ENCODE results near the gene NELL2. TPM values are rescaled to one million over a fixed set of nuclear protein-coding genes. Genes with fewer than 3 reads are reported as not detected.
A peak's percentile ranks its signal among the peaks of the same experiment; 100 is the strongest.
"Not testable (repeated sequence)": the region's sequence is repeated elsewhere in the genome, so short reads cannot be mapped to it uniquely, and the experiment has no call there.

The NELL2 gene
- total RNA-seq, 2 experiments from 2014 or later = 28.4 to 35.8 TPM

GRCh38 chr12:44696542-44696941, 179.6 kb downstream of the NELL2 start:
- H3K27me3 Mint-ChIP-seq = no peaks in the 10 kb centered on the region
- H3K36me3 Mint-ChIP-seq (ENCODE audit: low read depth) = peaks cover 14% of the 10 kb centered on the region
- ATAC-seq (no peak), DNase-seq (no peak)
- POLR2A ChIA-PET = no interaction called here
- H3K4me1 Mint-ChIP-seq = peaks cover 6% of the 10 kb centered on the region
- CTCF ChIA-PET = no interaction called here
- no peak overlapping the region for H3K27ac Mint-ChIP-seq
- H3K9me3 Mint-ChIP-seq (ENCODE audit: low read depth) = no peaks in the 10 kb centered on the region
- intact Hi-C loops (cut with DNase I, micrococcal nuclease) = no loop called here
- H3K4me3 Mint-ChIP-seq = no peak overlapping the region

GRCh38 chr12:44694017-44694416, 182.1 kb downstream of the NELL2 start:
- intact Hi-C loops (cut with DNase I, micrococcal nuclease) = no loop called here
- no peak for DNase-seq
- Mint-ChIP-seq H3K9me3 (ENCODE audit: low read depth) (no peaks in the 10 kb centered on the region), H3K4me1 (peaks cover 6% of the 10 kb centered on the region), H3K4me3 (no peak overlapping the region), H3K27ac (no peak overlapping the region), H3K36me3 (ENCODE audit: low read depth) (peaks cover 20% of the 10 kb centered on the region), H3K27me3 (no peaks in the 10 kb centered on the region)
- no peak for ATAC-seq
- ChIA-PET POLR2A (no interaction called here), CTCF (no interaction called here)

GRCh38 chr12:44689587-44689986, 186.5 kb downstream of the NELL2 start:
- CTCF ChIA-PET = no interaction called here
- H3K4me1 Mint-ChIP-seq = peaks cover 2% of the 10 kb centered on the region
- H3K9me3 Mint-ChIP-seq (ENCODE audit: low read depth) = peaks cover 2% of the 10 kb centered on the region
- H3K27ac Mint-ChIP-seq = no peak overlapping the region
- no peak for DNase-seq
- peaks cover 25% of the 10 kb centered on the region for H3K36me3 Mint-ChIP-seq (ENCODE audit: low read depth)
- H3K27me3 Mint-ChIP-seq = no peaks in the 10 kb centered on the region
- no peak for ATAC-seq
- POLR2A ChIA-PET = no interaction called here
- no peak overlapping the region for H3K4me3 Mint-ChIP-seq
- intact Hi-C loops (cut with DNase I, micrococcal nuclease) = no loop called here

DNA sequence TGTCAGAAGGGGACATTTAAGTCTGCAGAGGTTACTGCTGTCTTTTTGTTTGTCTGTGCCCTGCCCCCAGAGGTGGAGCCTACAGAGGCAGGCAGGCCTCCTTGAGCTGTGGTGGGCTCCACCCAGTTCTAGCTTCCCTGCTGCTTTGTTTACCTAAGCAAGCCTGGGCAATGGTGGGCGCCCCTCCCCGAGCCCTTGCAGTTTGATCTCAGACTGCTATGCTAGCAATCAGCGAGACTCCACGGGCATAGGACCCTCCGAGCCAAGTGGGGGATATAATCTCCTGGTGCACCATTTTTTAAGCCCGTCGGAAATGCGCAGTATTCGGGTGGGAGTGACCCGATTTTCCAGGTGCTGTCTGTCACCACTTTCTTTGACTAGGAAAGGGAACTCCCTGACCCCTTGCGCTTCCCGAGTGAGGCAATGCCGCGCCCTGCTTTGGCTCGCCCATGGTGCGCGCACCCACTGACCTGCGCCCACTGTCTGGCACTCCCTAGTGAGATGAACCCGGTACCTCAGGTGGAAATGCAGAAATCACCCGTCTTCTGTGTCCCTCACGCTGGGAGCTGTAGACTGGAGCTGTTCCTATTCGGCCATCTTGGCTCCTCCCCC, 189.2 kb downstream of the NELL2 start:
- ATAC-seq; intact Hi-C loops (cut with DNase I, micrococcal nuclease); H3K9me3 Mint-ChIP-seq (ENCODE audit: low read depth); H3K27ac Mint-ChIP-seq; H3K4me3 Mint-ChIP-seq; POLR2A ChIA-PET; DNase-seq; CTCF ChIA-PET; H3K27me3 Mint-ChIP-seq; H3K4me1 Mint-ChIP-seq: not testable (repeated sequence)
- H3K36me3 Mint-ChIP-seq (ENCODE audit: low read depth) = peaks cover 18% of the 10 kb centered on the region

- intact Hi-C loops (cut with DNase I, micrococcal nuclease) = no loop called here
- POLR2A ChIA-PET = no interaction called here
- DNase-seq = no peak
- Mint-ChIP-seq H3K27me3 (no peaks in the 10 kb centered on the region), H3K4me3 (no peak overlapping the region), H3K9me3 (ENCODE audit: low read depth) (no peaks in the 10 kb centered on the region), H3K36me3 (ENCODE audit: low read depth) (peaks cover 13% of the 10 kb centered on the region), H3K27ac (no peak overlapping the region), H3K4me1 (no peaks in the 10 kb centered on the region)
- peak; percentile 51 for ATAC-seq
- CTCF ChIA-PET = no interaction called here
Measured at GRCh38 chr12:44677724-44678123, 198.4 kb downstream of the NELL2 start.

DNA sequence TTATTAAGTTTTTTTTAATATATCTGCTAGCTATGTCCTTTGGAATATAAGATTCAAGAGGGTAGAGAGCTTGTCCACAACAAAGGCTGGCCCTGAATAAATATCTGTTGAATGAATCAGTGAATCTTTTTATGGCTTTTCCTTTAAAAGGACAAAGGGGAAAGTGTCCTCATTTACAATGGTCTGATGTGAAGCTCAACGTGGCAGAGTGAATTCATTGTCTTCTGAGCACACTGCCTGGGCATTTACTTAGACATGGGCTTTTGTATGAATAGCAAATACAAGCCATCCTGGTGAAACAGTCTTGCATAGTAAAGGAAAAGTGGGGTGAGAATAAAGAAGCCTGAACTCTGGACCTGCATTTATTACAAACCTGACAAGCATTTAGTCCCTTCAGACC, 201.2 kb downstream of the NELL2 start:
- no peak overlapping the region for H3K4me3 Mint-ChIP-seq
- H3K4me1 Mint-ChIP-seq = no peaks in the 10 kb centered on the region
- no peak overlapping the region for H3K27ac Mint-ChIP-seq
- no peaks in the 10 kb centered on the region for H3K27me3 Mint-ChIP-seq
- ATAC-seq (no peak), DNase-seq (no peak)
- ChIA-PET POLR2A (no interaction called here), CTCF (interaction anchor here (0.6 to 2.3 kb wide), 3 partner anchors 9 to 956 kb away, joined by 3 to 6 read pairs (median 4); no protein-coding TSS in a partner anchor)
- intact Hi-C loops (cut with DNase I, micrococcal nuclease) = no loop called here
- peaks cover 9% of the 10 kb centered on the region for H3K9me3 Mint-ChIP-seq (ENCODE audit: low read depth)
- H3K36me3 Mint-ChIP-seq (ENCODE audit: low read depth) = peaks cover 22% of the 10 kb centered on the region

DNA sequence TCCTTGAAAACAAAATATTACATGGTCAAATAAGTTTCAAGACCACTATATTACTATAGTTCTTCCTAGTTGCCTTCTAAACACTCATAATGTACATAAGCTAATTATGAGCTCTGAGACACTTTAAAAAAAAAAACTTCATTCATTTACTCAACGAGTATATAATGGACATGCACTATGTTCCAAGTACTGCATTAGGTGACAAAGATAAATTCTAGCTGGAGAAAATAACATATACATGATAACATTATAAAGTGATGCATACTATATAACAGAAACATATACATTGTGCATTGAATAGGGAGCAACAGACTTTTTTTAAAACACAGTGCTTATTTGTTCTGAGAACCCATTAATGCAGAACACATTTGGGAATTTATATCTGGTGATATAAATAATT, 202.3 kb downstream of the NELL2 start:
- POLR2A ChIA-PET = no interaction called here
- Mint-ChIP-seq H3K9me3 (ENCODE audit: low read depth) (peaks cover 19% of the 10 kb centered on the region), H3K4me1 (no peaks in the 10 kb centered on the region), H3K4me3 (no peak overlapping the region), H3K27ac (no peak overlapping the region), H3K27me3 (no peaks in the 10 kb centered on the region), H3K36me3 (ENCODE audit: low read depth) (peaks cover 24% of the 10 kb centered on the region)
- CTCF ChIA-PET = no interaction called here
- intact Hi-C loops (cut with DNase I, micrococcal nuclease) = no loop called here
- no peak for ATAC-seq
- no peak for DNase-seq

DNA sequence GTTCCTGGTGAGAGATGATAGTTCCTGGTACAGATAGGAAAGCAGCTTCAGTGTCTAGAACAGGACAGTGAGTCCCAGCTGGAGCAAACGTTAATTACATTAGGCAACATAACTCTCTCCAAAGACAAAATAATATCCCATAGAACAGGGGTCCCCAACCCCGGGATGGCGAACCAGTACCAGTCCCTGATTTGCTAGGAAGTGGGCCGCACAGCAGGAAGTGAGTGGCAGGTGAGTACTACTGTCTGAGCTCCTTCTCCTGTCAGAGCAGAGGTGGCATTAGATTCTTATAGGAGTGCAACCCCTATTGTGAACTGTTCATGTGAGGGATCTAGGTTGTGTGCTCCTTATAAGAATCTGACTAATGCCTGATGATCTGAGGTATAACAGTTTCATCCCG, 204.1 kb downstream of the NELL2 start:
- no peak for DNase-seq
- POLR2A ChIA-PET = no interaction called here
- no peak overlapping the region for H3K27ac Mint-ChIP-seq
- no peak overlapping the region for H3K4me3 Mint-ChIP-seq
- H3K9me3 Mint-ChIP-seq (ENCODE audit: low read depth) = peaks cover 19% of the 10 kb centered on the region
- no peaks in the 10 kb centered on the region for H3K4me1 Mint-ChIP-seq
- H3K36me3 Mint-ChIP-seq (ENCODE audit: low read depth) = peaks cover 24% of the 10 kb centered on the region
- intact Hi-C loops (cut with DNase I, micrococcal nuclease) = no loop called here
- CTCF ChIA-PET = interaction anchor here (1.0 kb wide), 1 partner anchor 34 kb away, joined by 3 read pairs; no protein-coding TSS in a partner anchor
- ATAC-seq = no peak
- H3K27me3 Mint-ChIP-seq = no peaks in the 10 kb centered on the region

- H3K27ac Mint-ChIP-seq = no peak overlapping the region
- intact Hi-C loops (cut with DNase I, micrococcal nuclease) = no loop called here
- H3K9me3 Mint-ChIP-seq (ENCODE audit: low read depth) = peaks cover 19% of the 10 kb centered on the region
- no peak overlapping the region for H3K4me3 Mint-ChIP-seq
- no peak for ATAC-seq
- ChIA-PET POLR2A (no interaction called here), CTCF (no interaction called here)
- no peak for DNase-seq
- no peaks in the 10 kb centered on the region for H3K27me3 Mint-ChIP-seq
- peaks cover 19% of the 10 kb centered on the region for H3K36me3 Mint-ChIP-seq (ENCODE audit: low read depth)
- no peaks in the 10 kb centered on the region for H3K4me1 Mint-ChIP-seq
Measured at GRCh38 chr12:44668443-44668842, 207.7 kb downstream of the NELL2 start.

DNA sequence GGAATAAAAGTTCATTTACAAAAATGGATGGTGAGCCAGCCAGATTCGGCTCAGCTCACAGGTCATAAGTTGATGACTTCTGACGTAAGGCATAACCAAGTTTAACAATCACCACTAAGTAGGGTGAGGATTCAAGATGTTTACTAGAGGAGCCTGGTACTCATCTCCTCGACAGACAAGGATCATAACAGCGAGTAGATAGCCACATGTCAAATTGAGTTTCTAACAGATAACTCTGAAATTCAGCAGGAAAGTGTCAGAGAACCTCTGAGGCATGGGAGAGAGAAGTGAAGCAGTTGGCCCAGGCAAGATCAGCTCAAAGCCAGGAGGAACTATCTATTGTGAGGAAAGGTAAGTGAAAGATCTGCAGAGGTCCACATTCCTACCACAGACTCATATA, 208.7 kb downstream of the NELL2 start:
- intact Hi-C loops (cut with DNase I, micrococcal nuclease) = no loop called here
- ChIA-PET CTCF (interaction anchor here (2.3 kb wide), 1 partner anchor 11 kb away, joined by 9 read pairs; no protein-coding TSS in a partner anchor), POLR2A (no interaction called here)
- Mint-ChIP-seq H3K36me3 (ENCODE audit: low read depth) (peaks cover 15% of the 10 kb centered on the region), H3K4me3 (no peak overlapping the region), H3K27ac (no peak overlapping the region), H3K27me3 (no peaks in the 10 kb centered on the region), H3K9me3 (ENCODE audit: low read depth) (peaks cover 19% of the 10 kb centered on the region), H3K4me1 (no peaks in the 10 kb centered on the region)
- no peak for ATAC-seq
- no peak for DNase-seq

- ATAC-seq = no peak
- no peaks in the 10 kb centered on the region for H3K27me3 Mint-ChIP-seq
- no peak overlapping the region for H3K27ac Mint-ChIP-seq
- intact Hi-C loops (cut with DNase I, micrococcal nuclease) = no loop called here
- H3K36me3 Mint-ChIP-seq (ENCODE audit: low read depth) = peaks cover 16% of the 10 kb centered on the region
- H3K4me1 Mint-ChIP-seq = no peaks in the 10 kb centered on the region
- ChIA-PET CTCF (no interaction called here), POLR2A (no interaction called here)
- no peak overlapping the region for H3K4me3 Mint-ChIP-seq
- DNase-seq = no peak
- peaks cover 5% of the 10 kb centered on the region for H3K9me3 Mint-ChIP-seq (ENCODE audit: low read depth)
Measured at GRCh38 chr12:44663291-44663690, 212.8 kb downstream of the NELL2 start.

DNA sequence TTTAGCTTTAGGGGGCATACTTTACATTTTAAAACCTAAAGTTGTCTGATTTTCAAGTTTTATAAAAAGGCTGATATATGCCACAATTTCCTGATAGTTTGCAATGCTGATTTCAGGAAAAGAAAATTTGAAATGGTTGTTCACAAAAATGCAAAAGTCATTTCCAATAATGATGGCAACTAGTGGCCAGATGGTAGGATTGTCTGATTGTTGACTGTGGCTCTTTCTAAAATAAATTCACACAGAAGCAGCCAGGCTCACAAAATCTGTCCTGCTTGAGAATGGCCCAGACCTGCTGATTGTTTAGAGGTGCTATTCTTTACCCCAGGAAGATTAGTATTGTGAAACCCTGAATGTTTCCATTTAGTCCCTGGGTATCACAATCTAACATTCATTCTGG, 220.3 kb downstream of the NELL2 start:
- ATAC-seq (no peak), DNase-seq (no peak)
- peaks cover 2% of the 10 kb centered on the region for H3K9me3 Mint-ChIP-seq (ENCODE audit: low read depth)
- CTCF ChIA-PET = interaction anchor here (1.9 kb wide), 1 partner anchor 10 kb away, joined by 9 read pairs; no protein-coding TSS in a partner anchor
- no peak overlapping the region for H3K4me3 Mint-ChIP-seq
- peaks cover 12% of the 10 kb centered on the region for H3K4me1 Mint-ChIP-seq
- peaks cover 8% of the 10 kb centered on the region for H3K36me3 Mint-ChIP-seq (ENCODE audit: low read depth)
- no peaks in the 10 kb centered on the region for H3K27me3 Mint-ChIP-seq
- no peak overlapping the region for H3K27ac Mint-ChIP-seq
- POLR2A ChIA-PET = interaction anchor here (0.6 kb wide), 1 partner anchor 987 kb away, joined by 4 read pairs; no protein-coding TSS in a partner anchor
- intact Hi-C loops (cut with DNase I, micrococcal nuclease) = no loop called here

All from activated CD4-positive, alpha-beta T cell treated with anti-CD3 and anti-CD28 coated beads for 36 hours (primary cell).